ENCODE results near the gene CNTNAP3.
"Not testable (repeated sequence)": the region's sequence is repeated elsewhere in the genome, so short reads cannot be mapped to it uniquely, and the experiment has no call there.

DNA sequence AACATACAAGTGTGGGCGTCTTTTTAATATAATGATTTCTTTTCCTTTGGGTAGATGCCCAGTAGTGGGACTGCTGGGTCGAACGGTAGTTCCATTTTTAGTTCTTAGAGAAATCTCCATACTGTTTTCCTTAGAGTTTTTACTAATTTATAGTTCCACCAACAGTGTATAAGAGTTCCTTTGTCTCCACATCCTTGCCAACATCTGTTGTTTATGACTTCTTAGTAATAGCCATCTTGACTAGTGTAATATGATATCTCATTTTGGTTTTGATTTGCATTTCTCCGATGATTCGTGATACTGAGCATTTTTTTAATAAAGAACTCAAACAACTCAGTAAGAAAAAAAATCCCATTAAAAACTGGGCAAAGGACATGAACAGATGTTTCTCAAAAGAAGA is 225.0 kb downstream of the CNTNAP3 start:
- TF ChIP-seq, protein P1, sequence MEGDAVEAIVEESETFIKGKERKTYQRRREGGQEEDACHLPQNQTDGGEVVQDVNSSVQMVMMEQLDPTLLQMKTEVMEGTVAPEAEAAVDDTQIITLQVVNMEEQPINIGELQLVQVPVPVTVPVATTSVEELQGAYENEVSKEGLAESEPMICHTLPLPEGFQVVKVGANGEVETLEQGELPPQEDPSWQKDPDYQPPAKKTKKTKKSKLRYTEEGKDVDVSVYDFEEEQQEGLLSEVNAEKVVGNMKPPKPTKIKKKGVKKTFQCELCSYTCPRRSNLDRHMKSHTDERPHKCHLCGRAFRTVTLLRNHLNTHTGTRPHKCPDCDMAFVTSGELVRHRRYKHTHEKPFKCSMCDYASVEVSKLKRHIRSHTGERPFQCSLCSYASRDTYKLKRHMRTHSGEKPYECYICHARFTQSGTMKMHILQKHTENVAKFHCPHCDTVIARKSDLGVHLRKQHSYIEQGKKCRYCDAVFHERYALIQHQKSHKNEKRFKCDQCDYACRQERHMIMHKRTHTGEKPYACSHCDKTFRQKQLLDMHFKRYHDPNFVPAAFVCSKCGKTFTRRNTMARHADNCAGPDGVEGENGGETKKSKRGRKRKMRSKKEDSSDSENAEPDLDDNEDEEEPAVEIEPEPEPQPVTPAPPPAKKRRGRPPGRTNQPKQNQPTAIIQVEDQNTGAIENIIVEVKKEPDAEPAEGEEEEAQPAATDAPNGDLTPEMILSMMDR (IDR thresholded peaks at IDR 0.05) = not testable (repeated sequence)
- not testable (repeated sequence) for TF ChIP-seq POLR2A (IDR thresholded peaks at IDR 0.05)

All from thyroid gland (tissue), 4 donors.